Stimulated activated CD4-positive, alpha-beta T cell treated with anti-CD3 and anti-CD28 coated beads, Interleukin-2, amount 100 ng/mL, for 48 hours (primary cell): ENCODE data around the gene ADAMTS17.
"Not testable (repeated sequence)": the region's sequence is repeated elsewhere in the genome, so short reads cannot be mapped to it uniquely, and the experiment has no call there.

ENCODE experiments used
- DNase-seq, 2 donors: peaks; one replicate each; pipeline ENCODE4 v3.0.0-alpha.2; 2020

Gene ADAMTS17

DNA sequence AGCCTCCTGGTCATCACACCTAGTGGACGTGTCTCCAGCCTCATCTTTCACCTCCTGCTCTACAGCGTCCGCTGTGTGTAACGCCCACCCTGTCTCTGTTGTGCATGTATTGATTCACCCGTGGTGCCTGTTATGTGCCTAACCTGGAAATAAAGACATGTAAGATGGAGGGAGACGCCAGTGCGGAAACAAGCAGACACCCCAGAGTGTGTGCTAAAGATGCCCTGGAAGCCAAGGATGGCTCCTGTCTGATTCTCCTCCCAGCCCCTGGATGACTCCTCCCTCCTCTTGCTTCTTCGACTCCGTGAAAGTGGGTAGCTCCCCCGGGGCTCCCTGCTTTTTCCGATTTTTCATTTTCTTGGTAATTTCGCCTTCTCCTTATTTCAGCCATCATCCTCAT is 241.8 kb downstream of the ADAMTS17 start:
- no peak for DNase-seq

DNA sequence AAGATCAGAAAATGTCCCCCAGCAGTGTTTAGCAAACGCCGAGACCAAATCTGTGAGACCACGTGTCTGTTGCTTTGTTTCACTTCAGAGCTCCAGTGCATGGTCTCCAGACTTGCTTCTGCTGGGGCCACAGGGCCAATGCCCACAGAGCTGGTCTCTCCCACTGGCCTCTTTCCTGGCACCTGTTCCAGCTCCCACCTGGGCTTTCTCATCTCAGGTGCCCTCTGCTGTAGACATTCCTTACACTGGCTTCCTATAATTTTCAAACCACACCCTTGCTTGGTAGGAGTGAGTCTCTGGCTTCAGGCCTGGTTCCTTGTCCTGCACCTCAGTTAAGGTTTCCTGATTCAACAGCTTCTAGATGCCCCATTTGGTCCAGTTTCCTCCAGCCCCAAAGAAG is 243.1 kb downstream of the ADAMTS17 start:
- DNase-seq, result no peak

GRCh38 chr15:100097342-100098127 is 244.2 kb downstream of the ADAMTS17 start:
- DNase-seq, result no peak

DNA sequence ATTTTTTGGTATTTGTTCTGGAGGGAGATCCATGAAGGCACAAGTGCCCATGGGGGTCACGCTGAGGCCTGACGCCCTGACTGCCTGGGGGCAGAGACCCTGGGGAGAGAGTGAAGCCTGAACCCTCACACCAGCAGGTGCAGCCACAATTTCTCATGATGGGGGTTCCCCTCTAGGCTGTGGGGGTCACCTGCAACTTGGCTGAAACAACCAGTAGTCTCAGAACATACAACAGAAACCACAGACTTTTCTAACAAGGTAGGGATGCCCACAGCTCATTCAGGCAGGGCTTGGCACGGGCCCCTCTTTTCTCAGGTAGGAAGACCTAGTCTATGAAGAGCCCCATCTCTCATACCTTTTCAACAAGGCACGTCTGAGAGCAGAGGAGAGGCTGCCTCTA is 245.1 kb downstream of the ADAMTS17 start:
- no peak for DNase-seq

- DNase-seq, result no peak
These were observed 245.6 kb downstream of the ADAMTS17 start for GRCh38 chr15:100096248-100096600.

DNA sequence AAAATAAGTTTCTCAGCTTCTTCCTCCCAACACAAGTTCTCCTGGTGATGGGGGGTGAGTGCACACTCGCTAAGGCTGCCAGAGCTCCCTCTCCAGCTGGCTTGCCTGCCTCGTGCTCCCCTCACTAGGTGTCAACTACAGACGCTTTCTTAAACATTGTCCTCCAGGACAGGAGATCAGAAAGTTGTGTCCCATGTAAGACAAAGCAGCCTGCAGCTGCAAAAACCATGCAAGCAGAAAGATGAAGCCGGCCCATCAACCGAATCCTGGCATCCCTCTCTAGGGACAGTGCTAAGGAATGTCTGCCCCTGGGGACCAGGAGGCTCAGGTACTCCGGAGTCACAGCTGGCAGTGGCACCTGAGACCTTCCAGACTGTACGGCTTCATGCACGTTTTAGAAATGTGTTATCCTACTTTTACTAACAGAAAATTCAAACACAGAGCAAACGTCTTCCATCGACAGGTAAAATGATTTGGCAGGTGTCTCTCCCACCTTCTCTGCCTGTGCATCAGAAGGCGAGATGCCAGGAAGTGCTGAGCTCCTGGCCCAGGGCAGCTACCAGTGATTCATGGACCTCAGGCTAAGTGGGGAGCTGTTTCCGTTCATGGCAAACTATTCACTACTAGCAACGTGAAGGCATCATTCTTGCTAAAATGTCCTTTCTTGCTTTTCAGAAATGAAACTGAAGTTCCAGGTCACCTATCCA is 246.1 kb downstream of the ADAMTS17 start:
- no peak for DNase-seq

- DNase-seq, result no peak
These were observed 247.7 kb downstream of the ADAMTS17 start for GRCh38 chr15:100094127-100094510.

- no peak for DNase-seq
These were observed 248.3 kb downstream of the ADAMTS17 start for GRCh38 chr15:100093211-100094126.

DNA sequence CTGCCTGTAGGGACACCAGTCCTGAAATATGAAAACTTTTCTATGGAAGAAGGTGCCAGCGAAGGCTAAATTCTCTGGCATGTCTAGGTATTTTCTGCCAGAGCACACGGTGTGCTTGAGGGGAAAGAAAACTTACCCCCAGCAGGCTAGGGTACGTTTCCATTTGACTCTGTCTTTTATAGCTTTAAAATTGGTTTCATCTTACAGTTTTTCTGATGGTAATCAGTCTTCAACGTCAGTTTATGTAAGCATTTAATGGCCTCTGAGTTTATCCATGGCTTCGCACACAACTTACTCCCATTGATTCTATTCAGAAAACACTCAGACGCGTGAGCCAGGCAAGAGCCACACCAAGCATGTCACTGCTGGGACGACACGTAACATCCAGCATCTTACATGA is 249.7 kb downstream of the ADAMTS17 start:
- no peak for DNase-seq

GRCh38 chr15:100090411-100090810 is 251.4 kb downstream of the ADAMTS17 start:
- DNase-seq, result no peak

DNA sequence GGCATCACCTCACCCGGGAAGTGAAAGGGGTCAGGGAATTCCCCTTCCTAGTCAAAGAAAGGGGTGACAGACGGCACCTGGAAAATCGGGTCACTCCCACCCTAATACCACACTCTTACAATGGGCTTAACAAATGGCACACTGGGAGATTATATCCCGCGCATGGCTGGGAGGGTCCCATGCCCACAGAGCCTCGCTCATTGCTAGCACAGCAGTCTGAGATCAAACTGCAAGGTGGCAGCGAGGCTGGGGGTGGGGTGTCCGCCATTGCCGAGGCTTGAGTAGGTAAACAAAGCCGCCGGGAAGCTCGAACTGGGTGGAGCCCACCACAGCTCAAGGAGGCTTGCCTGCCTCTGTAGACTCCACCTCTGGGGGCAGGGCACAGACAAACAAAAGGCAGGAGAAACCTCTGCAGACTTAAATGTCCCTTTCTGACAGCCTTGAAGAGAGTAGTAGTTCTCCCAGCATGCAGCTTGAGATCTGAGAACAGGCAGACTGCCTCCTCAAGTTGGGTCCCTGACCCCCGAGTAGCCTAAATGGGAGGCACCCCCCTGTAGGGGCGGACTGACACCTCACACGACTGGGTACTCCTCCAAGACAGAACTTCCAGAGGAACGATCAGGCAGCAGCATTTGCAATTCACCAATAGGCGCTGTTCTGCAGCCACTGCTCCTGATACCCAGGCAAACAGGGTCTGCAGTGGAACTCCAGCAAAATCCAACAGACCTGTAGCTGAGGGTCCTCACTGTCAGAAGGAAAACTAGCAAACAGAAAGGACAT is 257.5 kb downstream of the ADAMTS17 start:
- DNase-seq, result not testable (repeated sequence)

DNA sequence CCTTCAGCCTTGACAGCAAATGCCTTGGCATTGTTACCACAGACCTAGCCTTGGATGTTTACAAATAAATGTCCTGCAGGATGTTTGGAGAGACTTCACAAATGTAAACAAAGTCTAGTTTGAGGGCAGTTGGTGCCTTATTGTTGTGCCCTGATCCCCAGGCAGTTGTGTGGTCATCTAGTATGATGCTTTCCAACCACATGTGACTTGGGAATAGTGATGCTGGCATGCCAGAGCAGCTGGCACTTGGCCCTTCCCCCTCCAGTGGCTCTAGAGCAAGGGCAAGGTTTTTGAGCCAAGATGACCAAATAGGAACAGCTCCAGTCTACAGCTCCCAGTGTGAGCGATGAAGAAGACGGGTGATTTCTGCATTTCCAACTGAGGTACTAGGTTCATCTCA is 258.2 kb downstream of the ADAMTS17 start:
- no peak for DNase-seq

GRCh38 chr15:100082761-100083402 is 258.9 kb downstream of the ADAMTS17 start:
- DNase-seq, result no peak

GRCh38 chr15:100081454-100081853 is 260.3 kb downstream of the ADAMTS17 start:
- DNase-seq, result no peak

- DNase-seq, result no peak
These were observed 263.1 kb downstream of the ADAMTS17 start for GRCh38 chr15:100078511-100079220.

GRCh38 chr15:100075229-100075628 is 266.5 kb downstream of the ADAMTS17 start:
- no peak for DNase-seq

DNA sequence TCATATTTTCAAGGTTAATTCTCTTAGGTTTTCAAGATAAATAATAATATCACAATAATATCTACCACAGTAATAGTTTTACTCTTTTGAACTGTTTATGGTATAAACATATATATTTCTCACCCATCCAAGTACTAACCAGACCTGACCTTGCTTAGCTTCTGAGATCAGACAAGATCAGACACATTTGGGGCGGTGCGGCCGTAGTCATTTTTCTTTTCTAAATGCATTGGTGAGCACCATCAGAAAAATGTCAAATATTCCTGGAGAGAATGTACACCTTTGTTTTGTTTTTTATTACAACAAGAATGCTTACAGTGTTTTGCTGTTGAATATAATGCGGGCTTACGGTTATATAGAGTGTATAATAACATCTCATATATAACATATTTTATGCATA is 267.8 kb downstream of the ADAMTS17 start:
- no peak for DNase-seq

DNA sequence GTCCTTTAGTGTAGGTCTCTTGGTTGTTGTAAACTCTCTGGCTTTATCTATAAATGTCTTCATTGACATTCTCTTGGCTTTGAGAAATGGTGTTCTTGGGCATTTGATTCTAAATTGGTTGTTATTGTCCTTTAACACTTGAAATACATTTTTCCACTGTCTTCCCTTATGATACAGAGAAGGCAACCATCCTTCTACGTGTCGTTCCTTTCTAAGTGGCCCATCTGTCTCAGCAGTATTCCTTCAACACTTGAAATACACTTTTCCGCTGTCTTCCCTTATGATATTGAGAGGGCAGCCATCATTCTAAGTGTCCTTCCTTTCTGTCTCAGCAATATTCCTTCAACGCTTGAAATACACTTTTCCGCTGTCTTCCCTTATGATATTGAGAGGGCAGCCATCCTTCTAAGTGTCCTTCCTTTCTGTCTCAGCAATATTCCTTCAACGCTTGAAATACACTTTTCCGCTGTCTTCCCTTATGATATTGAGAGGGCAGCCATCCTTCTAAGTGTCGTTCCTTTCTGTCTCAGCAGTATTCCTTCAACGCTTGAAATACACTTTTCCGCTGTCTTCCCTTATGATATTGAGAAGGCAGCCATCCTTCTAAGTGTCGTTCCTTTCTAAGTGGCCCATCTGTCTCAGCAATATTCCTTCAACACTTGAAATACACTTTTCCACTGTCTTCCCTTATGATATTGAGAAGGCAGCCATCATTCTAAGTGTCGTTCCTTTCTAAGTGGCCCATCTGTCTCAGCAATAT is 275.1 kb downstream of the ADAMTS17 start:
- DNase-seq, result not testable (repeated sequence)

DNA sequence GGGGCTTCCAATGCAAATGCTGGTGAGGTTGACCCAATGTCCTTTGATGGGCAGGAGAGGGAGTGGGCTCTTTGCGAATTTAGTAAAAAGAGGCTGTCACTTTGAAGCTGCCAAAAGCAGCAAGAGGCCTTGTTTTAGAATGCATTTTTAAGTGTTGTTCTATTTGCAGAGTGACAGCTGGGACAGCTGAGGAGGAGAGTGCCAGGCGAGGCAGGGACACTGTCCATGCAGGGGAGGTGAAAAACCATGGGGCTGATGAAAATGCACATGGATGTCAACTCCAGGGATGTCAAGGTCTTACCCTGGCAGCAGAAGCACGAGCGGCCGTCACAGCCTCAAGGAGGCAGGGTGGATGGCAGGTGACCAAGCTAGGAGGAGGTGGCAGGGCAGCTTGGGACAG is 279.8 kb downstream of the ADAMTS17 start:
- no peak for DNase-seq

DNA sequence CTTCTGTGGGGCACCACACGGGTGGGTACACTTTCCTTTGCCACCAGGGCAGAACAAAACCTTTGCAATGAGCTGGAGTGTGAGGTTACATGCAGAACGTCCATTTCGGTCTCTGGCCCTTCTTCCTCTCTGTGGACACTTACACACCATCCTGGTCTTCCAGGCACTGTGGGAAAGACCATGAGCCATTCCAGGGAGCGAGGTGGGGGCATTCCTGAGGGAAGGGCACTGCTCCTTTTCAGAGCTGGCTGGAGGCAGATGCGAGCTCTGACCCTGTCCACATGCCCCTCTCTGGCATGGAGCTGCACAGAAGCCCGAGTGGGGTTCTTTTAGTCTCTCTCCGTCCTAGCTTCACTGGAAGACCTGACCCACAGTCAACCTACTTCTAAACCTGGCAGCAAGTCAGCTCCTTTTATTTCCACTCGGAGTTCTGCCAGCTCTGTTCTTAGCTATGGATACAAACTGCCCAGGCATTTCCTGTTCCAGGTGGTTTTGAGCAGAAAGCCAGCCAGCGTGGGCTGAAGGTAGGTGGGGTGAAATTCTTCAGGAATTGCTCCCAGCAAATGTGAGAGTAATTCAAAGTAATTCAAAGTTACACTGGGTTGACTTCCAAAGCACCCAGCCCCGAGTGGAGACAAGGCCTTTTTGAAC is 281.4 kb downstream of the ADAMTS17 start:
- DNase-seq, result no peak
